GM12878 (cell line): ENCODE measurements around the gene DENND2C.

Experiments used
- CEBPB ChIP-seq, 2 experiments: fragments of 150-350 bp in 1 of 2; IDR thresholded peaks; 2 replicates each; pipeline ENCODE4 v1.6.1; 2012 to 2014; ENCODE audit warnings: low read depth in 2 of 2, low read length in 2 of 2, borderline replicate concordance in 1 of 2, inconsistent platforms in 1 of 2
- CHD2 ChIP-seq: IDR thresholded peaks from 2 replicates; pipeline ENCODE4 v1.6.1; 2011; ENCODE audit warnings: low read depth, low read length, improper control_type of control experiment, borderline replicate concordance
- ELK1 ChIP-seq: IDR thresholded peaks from 2 replicates; pipeline ENCODE4 v1.6.1; 2012; ENCODE audit warnings: low read depth, low read length, improper control_type of control experiment
- EP300 ChIP-seq, 2 experiments: fragments of 150-350 bp in 1 of 2; IDR thresholded peaks; 2 replicates each; pipeline ENCODE4 v1.6.1; 2011 to 2012; ENCODE audit warnings: low read depth in 2 of 2, low read length in 2 of 2, borderline replicate concordance in 1 of 2, improper control_type of control experiment in 1 of 2, inconsistent platforms in 1 of 2; ENCODE audit not compliant: control insufficient read depth in 1 of 2
- EZH2 ChIP-seq: IDR thresholded peaks from 2 replicates; pipeline ENCODE4 v1.6.1; 2012; ENCODE audit warnings: low read depth, mild to moderate bottlenecking, control low read depth, inconsistent platforms, low read length, borderline replicate concordance; ENCODE audit not compliant: control insufficient read depth
- SMC3 ChIP-seq: IDR thresholded peaks from 2 replicates; pipeline ENCODE4 v1.6.1; 2011; ENCODE audit warnings: low read length, improper control_type of control experiment, borderline replicate concordance
- ZNF274 ChIP-seq: IDR thresholded peaks from one replicate; pipeline ENCODE4 v1.8.0; 2011; ENCODE audit not compliant: insufficient read length, insufficient read depth

- no peak for TF ChIP-seq EZH2
- TF ChIP-seq CEBPB (IDR thresholded peaks at IDR 0.05; ENCODE audit: borderline replicate concordance in 1 of 2, low read depth in 2 of 2, low read length in 2 of 2): no peak
- no peak for TF ChIP-seq CHD2
- no peak for TF ChIP-seq ELK1
- TF ChIP-seq EP300 (IDR thresholded peaks at IDR 0.05; ENCODE audit: borderline replicate concordance in 1 of 2, control insufficient read depth in 1 of 2, low read depth in 2 of 2, low read length in 2 of 2): no peak
- no peak for TF ChIP-seq ZNF274
- TF ChIP-seq SMC3: no peak
Observed at GRCh38 chr1:114696810-114697209, 27.0 kb upstream of the DENND2C start.
